Ishikawa (cell line): ENCODE measurements around the gene GTPBP2.

ENCODE experiments used
- CEBPB ChIP-seq: IDR thresholded peaks from 2 replicates; pipeline ENCODE4 v1.6.1; 2012
- CREB1 ChIP-seq: IDR thresholded peaks from 2 replicates; pipeline ENCODE4 v1.6.1; 2012; ENCODE audit warnings: low read depth
- EGR1 ChIP-seq: IDR thresholded peaks from 2 replicates; pipeline ENCODE4 v1.6.1; 2012
- EP300 ChIP-seq: IDR thresholded peaks from 2 replicates; pipeline ENCODE4 v1.6.1; 2012; ENCODE audit warnings: borderline replicate concordance
- FOXM1 ChIP-seq: IDR thresholded peaks from 2 replicates; pipeline ENCODE4 v1.6.1; 2012; ENCODE audit warnings: low read depth, borderline replicate concordance
- MAX ChIP-seq: IDR thresholded peaks from 2 replicates; pipeline ENCODE4 v1.6.1; 2012
- NFIC ChIP-seq: IDR thresholded peaks from 2 replicates; pipeline ENCODE4 v1.6.1; 2012
- RAD21 ChIP-seq: IDR thresholded peaks from 2 replicates; pipeline ENCODE4 v1.6.1; 2012; ENCODE audit warnings: low read depth
- REST ChIP-seq: IDR thresholded peaks from 2 replicates; pipeline ENCODE4 v1.6.1; 2012; ENCODE audit warnings: low read depth, mild to moderate bottlenecking
- TAF1 ChIP-seq: IDR thresholded peaks from 2 replicates; pipeline ENCODE4 v1.6.1; 2012; ENCODE audit warnings: low read depth, mild to moderate bottlenecking
- TCF12 ChIP-seq: IDR thresholded peaks from 2 replicates; pipeline ENCODE4 v1.6.1; 2012; ENCODE audit warnings: low read depth
- TEAD4 ChIP-seq: IDR thresholded peaks from 2 replicates; pipeline ENCODE4 v1.6.1; 2012
- USF1 ChIP-seq: IDR thresholded peaks from 2 replicates; pipeline ENCODE4 v1.6.1; 2012
- YY1 ChIP-seq: IDR thresholded peaks from 2 replicates; pipeline ENCODE4 v1.6.1; 2012; ENCODE audit warnings: low read depth
- ZBTB7A ChIP-seq: IDR thresholded peaks from 2 replicates; pipeline ENCODE4 v1.6.1; 2012; ENCODE audit warnings: low read depth

The GTPBP2 gene

GRCh38 chr6:43616725-43617472 lies 12.2 kb downstream of the GTPBP2 start:
- TF ChIP-seq YY1 (no peak), TAF1 (no peak)

GRCh38 chr6:43614396-43614730 lies 14.7 kb downstream of the GTPBP2 start:
- TF ChIP-seq RAD21 = no peak
- no peak for TF ChIP-seq EGR1
- no peak for TF ChIP-seq REST
- no peak for TF ChIP-seq CEBPB
- TF ChIP-seq MAX = no peak
- no peak for TF ChIP-seq ZBTB7A
- no peak for TF ChIP-seq CREB1
- no peak for TF ChIP-seq YY1
- TF ChIP-seq EP300 = no peak
- TF ChIP-seq TEAD4 = no peak
- TF ChIP-seq FOXM1 = no peak
- no peak for TF ChIP-seq TAF1
- TF ChIP-seq USF1 = no peak

- TF ChIP-seq MAX = no peak
- TF ChIP-seq TCF12 = no peak
- no peak for TF ChIP-seq NFIC
- no peak for TF ChIP-seq FOXM1
- TF ChIP-seq ZBTB7A = no peak
- TF ChIP-seq CEBPB = no peak
- no peak for TF ChIP-seq EGR1
- TF ChIP-seq TAF1 = no peak
- TF ChIP-seq YY1 = no peak
- TF ChIP-seq REST = no peak
- no peak for TF ChIP-seq CREB1
- TF ChIP-seq RAD21 = no peak
- no peak for TF ChIP-seq TEAD4
Observed at GRCh38 chr6:43613721-43614395, 15.2 kb downstream of the GTPBP2 start.

GRCh38 chr6:43610431-43610830 lies 18.6 kb downstream of the GTPBP2 start:
- no peak for TF ChIP-seq EGR1
- no peak for TF ChIP-seq FOXM1
- no peak for TF ChIP-seq TEAD4
- TF ChIP-seq MAX = no peak
- TF ChIP-seq YY1 = no peak
- TF ChIP-seq USF1 = no peak
- TF ChIP-seq CREB1 = no peak
- TF ChIP-seq NFIC = no peak
- no peak for TF ChIP-seq RAD21
- no peak for TF ChIP-seq REST
